Embryonic facial prominence (tissue), 1 donor: ENCODE results near the gene ZNF174.
A peak's percentile ranks its signal among the peaks of the same experiment; 100 is the strongest.

Source experiments
- DNase-seq: peaks from one replicate; pipeline ENCODE4 v3.0.0-alpha.2; 2016; ENCODE audit errors: extremely low spot score

ZNF174 gene

DNA sequence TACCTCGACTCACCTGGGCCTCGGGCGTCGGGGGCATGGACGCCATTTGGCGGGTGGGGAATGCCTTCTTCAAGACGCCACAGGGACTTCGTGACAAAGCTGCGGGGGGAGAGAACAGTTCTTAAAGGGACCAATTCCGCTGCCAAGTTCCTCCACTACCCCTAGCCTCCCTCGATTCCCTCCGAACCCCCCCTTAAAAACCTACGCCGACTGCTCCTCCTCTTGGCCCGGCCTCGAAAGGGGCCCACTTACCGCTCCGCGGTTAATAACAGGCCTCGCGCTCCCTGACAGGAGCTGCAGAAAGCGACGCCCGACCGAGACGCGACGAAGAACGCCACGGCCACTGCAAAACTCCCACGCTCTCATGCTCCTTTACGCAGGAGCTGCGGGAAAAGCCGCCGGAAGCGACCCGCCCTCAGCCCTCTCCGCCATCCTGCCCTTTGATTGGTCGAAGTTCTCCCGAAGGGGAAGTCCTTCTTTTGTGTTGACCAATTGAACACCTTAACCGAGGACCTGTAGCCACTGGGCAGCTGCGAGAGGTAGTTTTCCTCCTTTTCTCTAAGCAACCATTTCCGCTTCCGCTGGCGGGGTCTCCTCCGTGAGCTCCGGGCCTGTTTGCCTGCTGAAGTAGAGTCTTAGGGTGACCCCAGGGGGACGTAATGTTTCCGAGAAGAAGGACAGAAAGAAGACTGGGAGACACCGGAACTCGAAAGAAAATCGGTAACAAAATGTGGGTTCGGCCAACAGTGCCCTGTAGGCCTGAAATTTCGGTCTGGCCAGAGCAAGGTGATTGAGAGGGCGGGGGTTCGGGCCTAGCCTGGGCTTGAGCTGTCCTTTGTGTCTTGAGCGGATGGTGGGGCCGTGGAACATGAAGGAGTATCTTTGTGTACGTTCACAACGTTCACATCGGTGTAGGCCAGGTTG is 42.4 kb downstream of the ZNF174 start, which contains the start of the genes NAA60 and ZNF597:
Gene NAA60, plus strand, starts transcription at position 573 of the 924 bp plus-strand sequence. CDS start 32,548 bp downstream, outside the sequence.
Gene ZNF597, minus strand, starts transcription at position 397 of the 924 bp plus-strand sequence. Its CDS starts 351 bp downstream, at position 46.
- DNase-seq: peak; percentile 83

GRCh38 chr16:3444032-3444388 is 43.0 kb downstream of the ZNF174 start:
- no peak for DNase-seq

DNA sequence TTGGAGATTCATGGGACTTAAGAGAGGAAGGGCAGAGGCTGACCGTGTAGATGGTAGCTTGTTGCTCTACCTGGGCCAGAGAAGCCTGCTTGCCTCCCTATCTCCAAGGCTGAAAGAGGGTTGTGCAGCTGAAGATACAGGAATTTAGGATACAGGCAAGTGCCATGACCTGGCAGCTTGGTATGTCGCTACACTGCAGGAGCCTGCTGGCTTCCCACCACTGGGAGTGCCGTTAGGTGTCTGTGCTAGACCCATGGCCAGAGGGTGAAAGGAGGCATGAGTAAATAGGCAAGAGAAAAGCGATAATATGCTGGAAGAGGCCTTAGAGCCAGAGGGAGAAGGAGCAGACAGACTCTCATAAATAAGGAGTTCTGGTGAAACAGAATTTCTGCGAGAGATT is 53.1 kb downstream of the ZNF174 start:
- DNase-seq: no peak

- no peak for DNase-seq
These were observed 53.7 kb downstream of the ZNF174 start for GRCh38 chr16:3454631-3455147.

GRCh38 chr16:3457434-3458252 is 56.6 kb downstream of the ZNF174 start:
- DNase-seq: peak; percentile 74

GRCh38 chr16:3458278-3458851 is 57.4 kb downstream of the ZNF174 start:
- no peak for DNase-seq

- DNase-seq: no peak
These were observed 57.9 kb downstream of the ZNF174 start for GRCh38 chr16:3458852-3459361.
